Hepatocyte (in vitro differentiated cells): ENCODE results near the gene PCDH9. TPM values are rescaled to one million over a fixed set of nuclear protein-coding genes. Genes with fewer than 3 reads are reported as not detected.

Source experiments
- DNase-seq: peaks from one replicate; pipeline ENCODE4 v3.0.0-alpha.2; 2016; ENCODE audit warnings: low spot score
- H2AFZ ChIP-seq: fragments of 200-600 bp; sonication (generic); 2 replicates; pipeline ENCODE4 v1.6.0; 2016; ENCODE audit warnings: antibody characterized with exemption, mild to moderate bottlenecking
- H3K27ac ChIP-seq: fragments of 200-600 bp; sonication (generic); 2 replicates; pipeline ENCODE4 v1.5.1; 2016; ENCODE audit warnings: mild to moderate bottlenecking
- H3K27me3 ChIP-seq: fragments of 200-600 bp; sonication (generic); 2 replicates; pipeline ENCODE4 v1.6.1; 2016
- H3K36me3 ChIP-seq: fragments of 200-600 bp; sonication (generic); replicated peaks from 2 replicates; pipeline ENCODE4 v1.5.1; 2016; ENCODE audit warnings: low read depth; ENCODE audit not compliant: insufficient read depth
- H3K4me1 ChIP-seq: fragments of 200-600 bp; sonication (generic); 2 replicates; pipeline ENCODE4 v1.5.1; 2016; ENCODE audit warnings: mild to moderate bottlenecking, moderate library complexity; ENCODE audit not compliant: insufficient read depth
- H3K4me2 ChIP-seq: fragments of 200-600 bp; sonication (generic); 2 replicates; pipeline ENCODE4 v1.6.0; 2016
- H3K4me3 ChIP-seq: fragments of 200-600 bp; sonication (generic); 2 replicates; pipeline ENCODE4 v1.5.1; 2016; ENCODE audit warnings: mild to moderate bottlenecking
- H3K79me2 ChIP-seq: fragments of 200-600 bp; sonication (generic); 2 replicates; pipeline ENCODE4 v1.6.0; 2017; ENCODE audit warnings: mild to moderate bottlenecking
- H3K9me2 ChIP-seq: fragments of 200-600 bp; sonication (generic); replicated peaks from 2 replicates; pipeline ENCODE4 v1.6.0; 2017; ENCODE audit warnings: mild to moderate bottlenecking; ENCODE audit not compliant: insufficient read depth
- H3K9me3 ChIP-seq: fragments of 200-600 bp; sonication (generic); 2 replicates; pipeline ENCODE4 v1.5.1; 2016; ENCODE audit warnings: low read depth, mild to moderate bottlenecking
- H4K20me1 ChIP-seq: fragments of 200-600 bp; sonication (generic); 2 replicates; pipeline ENCODE4 v1.6.0; 2016; ENCODE audit warnings: mild to moderate bottlenecking; ENCODE audit not compliant: insufficient read depth, poor library complexity, severe bottlenecking
- EZH2 ChIP-seq: fragments of 200-600 bp; sonication (generic); IDR thresholded peaks from 2 replicates; pipeline ENCODE4 v1.6.1; 2016; ENCODE audit warnings: antibody characterized with exemption, mild to moderate bottlenecking, borderline replicate concordance
- EZH2phosphoT487 ChIP-seq: fragments of 200-600 bp; sonication (generic); IDR thresholded peaks from one replicate; pipeline ENCODE4 v1.6.1; 2018; ENCODE audit warnings: antibody characterized with exemption, mild to moderate bottlenecking, low read depth, moderate library complexity; ENCODE audit not compliant: unreplicated experiment, severe bottlenecking
- WGBS: methylation state at CpG from one replicate; pipeline ENCODE4 v1.1.6; 2016; ENCODE audit warnings: low lambda C conversion rate; ENCODE audit errors: missing lambda C conversion rate; 5-methylcytosine and 5-hydroxymethylcytosine counted together
- polyA plus RNA-seq: library from polyadenylated mRNA; unstranded; fragments of >200 nt; fragmentation: Nextera tagmentation; extraction: Ambion mirVana; gene quantifications from 2 replicates; pipeline ENCODE4 v1.2.1, GENCODE V29; 2016
- total RNA-seq: library from RNA; depleted of rRNA; stranded (reverse); fragments of >200 nt; gene quantifications from 2 replicates; pipeline ENCODE4 v1.2.3, GENCODE V29; 2014
- TF ChIP-seq, protein P1 (sequence below): fragments of 200-600 bp; sonication (generic); IDR thresholded peaks from 2 replicates; pipeline ENCODE4 v1.5.1; 2016; ENCODE audit warnings: antibody characterized with exemption, mild to moderate bottlenecking; ENCODE audit not compliant: poor library complexity

PCDH9 gene
- total and polyA plus RNA-seq, 2 experiments from 2014 or later: 6.9 to 15.0 TPM

DNA sequence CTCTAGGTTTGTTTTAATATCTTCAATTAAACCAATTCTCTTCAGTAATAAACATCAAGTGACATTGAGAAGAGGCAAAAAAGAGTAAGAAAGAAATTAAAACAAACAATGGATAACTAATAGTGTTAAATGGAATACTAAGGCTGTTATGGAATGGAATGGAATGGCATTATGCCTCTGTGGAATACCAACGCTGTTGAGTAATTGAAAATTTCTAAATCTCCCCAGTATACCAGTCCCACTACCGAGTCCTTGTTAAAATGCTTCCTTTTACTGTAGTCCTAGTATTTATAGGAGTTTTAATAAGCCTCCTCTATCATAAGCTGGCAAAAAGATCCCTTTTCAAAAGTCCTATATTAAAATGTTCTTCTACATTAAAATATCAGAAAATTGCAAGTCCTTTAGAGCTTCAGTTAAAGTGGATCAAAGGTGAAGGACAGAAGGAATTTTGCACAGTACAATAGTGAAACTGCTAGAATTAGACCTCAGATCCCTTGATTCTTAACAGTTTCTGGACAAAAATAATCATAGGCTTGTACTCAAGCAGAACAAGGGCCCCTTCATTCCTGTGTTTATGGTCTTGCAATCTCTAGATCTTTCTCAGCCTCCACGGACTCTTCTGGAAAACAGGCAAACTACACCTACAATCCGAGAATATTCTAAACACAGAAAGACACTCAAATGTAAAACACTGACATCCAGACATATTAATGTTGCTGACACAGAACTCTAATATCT is 128.2 kb downstream of the PCDH9 start:
- Histone ChIP-seq H3K36me3 (no peaks in the 10 kb centered on the region), H3K4me1 (peaks cover 12% of the 10 kb centered on the region), H3K4me3 (no peak overlapping the region), H4K20me1 (no peaks in the 10 kb centered on the region), H2AFZ (peak overlapping the region; percentile 48), H3K27me3 (no peaks in the 10 kb centered on the region), H3K9me3 (no peaks in the 10 kb centered on the region), H3K9me2 (no peaks in the 10 kb centered on the region), H3K79me2 (no peaks in the 10 kb centered on the region), H3K27ac (peak overlapping the region; percentile 2), H3K4me2 (peak overlapping the region; percentile 53)
- WGBS: 62% methylated on average over 4 of the region's 4 CpGs
- TF ChIP-seq EZH2 (no peak), EZH2phosphoT487 (no peak)
- TF ChIP-seq, protein P1, sequence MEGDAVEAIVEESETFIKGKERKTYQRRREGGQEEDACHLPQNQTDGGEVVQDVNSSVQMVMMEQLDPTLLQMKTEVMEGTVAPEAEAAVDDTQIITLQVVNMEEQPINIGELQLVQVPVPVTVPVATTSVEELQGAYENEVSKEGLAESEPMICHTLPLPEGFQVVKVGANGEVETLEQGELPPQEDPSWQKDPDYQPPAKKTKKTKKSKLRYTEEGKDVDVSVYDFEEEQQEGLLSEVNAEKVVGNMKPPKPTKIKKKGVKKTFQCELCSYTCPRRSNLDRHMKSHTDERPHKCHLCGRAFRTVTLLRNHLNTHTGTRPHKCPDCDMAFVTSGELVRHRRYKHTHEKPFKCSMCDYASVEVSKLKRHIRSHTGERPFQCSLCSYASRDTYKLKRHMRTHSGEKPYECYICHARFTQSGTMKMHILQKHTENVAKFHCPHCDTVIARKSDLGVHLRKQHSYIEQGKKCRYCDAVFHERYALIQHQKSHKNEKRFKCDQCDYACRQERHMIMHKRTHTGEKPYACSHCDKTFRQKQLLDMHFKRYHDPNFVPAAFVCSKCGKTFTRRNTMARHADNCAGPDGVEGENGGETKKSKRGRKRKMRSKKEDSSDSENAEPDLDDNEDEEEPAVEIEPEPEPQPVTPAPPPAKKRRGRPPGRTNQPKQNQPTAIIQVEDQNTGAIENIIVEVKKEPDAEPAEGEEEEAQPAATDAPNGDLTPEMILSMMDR: no peak
- peak; percentile 8 for DNase-seq

GRCh38 chr13:67100730-67101129 is 129.4 kb downstream of the PCDH9 start:
- H3K36me3 ChIP-seq: no peaks in the 10 kb centered on the region

GRCh38 chr13:67099494-67099893 is 130.6 kb downstream of the PCDH9 start:
- Histone ChIP-seq H2AFZ (no peak overlapping the region), H3K4me1 (peaks cover 12% of the 10 kb centered on the region), H4K20me1 (no peaks in the 10 kb centered on the region), H3K36me3 (no peaks in the 10 kb centered on the region), H3K4me2 (no peak overlapping the region), H3K9me2 (no peaks in the 10 kb centered on the region), H3K4me3 (no peak overlapping the region), H3K9me3 (no peaks in the 10 kb centered on the region), H3K27ac (no peak overlapping the region), H3K79me2 (no peaks in the 10 kb centered on the region), H3K27me3 (no peaks in the 10 kb centered on the region)
- no peak for DNase-seq
- WGBS: 79% methylated on average over 7 of the region's 7 CpGs
- TF ChIP-seq EZH2: no peak
- no peak for TF ChIP-seq EZH2phosphoT487
- TF ChIP-seq, protein P1: no peak

More at GRCh38 chr13:67100730-67101129, 129.4 kb downstream of the PCDH9 start:
- Histone ChIP-seq H3K9me3 (no peaks in the 10 kb centered on the region), H4K20me1 (no peaks in the 10 kb centered on the region), H3K27ac (peak overlapping the region; percentile 29), H3K4me3 (no peak overlapping the region), H3K79me2 (no peaks in the 10 kb centered on the region), H3K27me3 (no peaks in the 10 kb centered on the region), H2AFZ (no peak overlapping the region), H3K9me2 (no peaks in the 10 kb centered on the region), H3K4me2 (peak overlapping the region; percentile 23), H3K4me1 (peaks cover 12% of the 10 kb centered on the region)
- 60% methylated on average over 3 of the region's 3 CpGs for WGBS
- peak; percentile 6 for DNase-seq
- TF ChIP-seq EZH2phosphoT487 (no peak), EZH2 (no peak)
- TF ChIP-seq, protein P1: no peak
